ENCODE results near the gene TUSC2. TPM values are rescaled to one million over a fixed set of nuclear protein-coding genes. Genes with fewer than 3 reads are reported as not detected.

Gene TUSC2
- polyA plus RNA-seq, 1 donor from 2014 or later = 88.8 TPM

DNA sequence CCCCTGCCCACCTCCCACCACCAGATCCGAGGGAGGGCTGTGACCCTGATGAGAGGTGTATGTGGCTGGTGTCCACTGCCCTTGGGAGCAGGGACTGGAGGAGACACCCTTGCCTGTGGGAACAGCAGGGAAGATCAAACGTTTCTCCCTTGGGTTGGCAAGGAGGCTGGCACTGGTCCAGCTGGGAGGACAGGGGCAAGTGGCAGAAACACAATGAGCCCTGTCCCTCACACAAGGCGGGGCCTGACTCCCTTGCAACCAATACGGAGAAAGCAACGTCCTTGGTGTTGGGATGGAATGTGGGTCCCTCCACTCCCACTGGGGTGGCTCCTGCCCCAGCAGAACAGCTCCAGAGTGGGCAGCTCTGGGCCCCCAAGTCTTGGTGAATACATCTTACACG is 10.7 kb downstream of the TUSC2 start:
- Histone ChIP-seq H2AFZ (ENCODE audit: low read depth, low read length) (no peak overlapping the region), H3K79me2 (replicated peaks; ENCODE audit: insufficient read depth, low read length) (peaks cover 23% of the 10 kb centered on the region), H4K20me1 (ENCODE audit: insufficient read depth) (no peaks in the 10 kb centered on the region), H3K36me3 (ENCODE audit: insufficient read depth, low read length) (no peaks in the 10 kb centered on the region), H3K27ac (ENCODE audit: low read length) (no peak overlapping the region), H3K9me3 (ENCODE audit: low read length) (no peaks in the 10 kb centered on the region), H3K4me3 (ENCODE audit: low read length) (peak overlapping the region; percentile 93), H3K27me3 (ENCODE audit: insufficient read depth, low read depth, low read length) (no peaks in the 10 kb centered on the region), H3K9ac (ENCODE audit: low read length) (no peak overlapping the region), H3K4me2 (ENCODE audit: low read length) (no peak overlapping the region), H3K9me2 (ENCODE audit: insufficient read depth, low read length) (no peaks in the 10 kb centered on the region), H3F3A (ENCODE audit: insufficient read depth, low read length, poor library complexity, severe bottlenecking) (no peaks in the 10 kb centered on the region)
- TF ChIP-seq, protein P1, sequence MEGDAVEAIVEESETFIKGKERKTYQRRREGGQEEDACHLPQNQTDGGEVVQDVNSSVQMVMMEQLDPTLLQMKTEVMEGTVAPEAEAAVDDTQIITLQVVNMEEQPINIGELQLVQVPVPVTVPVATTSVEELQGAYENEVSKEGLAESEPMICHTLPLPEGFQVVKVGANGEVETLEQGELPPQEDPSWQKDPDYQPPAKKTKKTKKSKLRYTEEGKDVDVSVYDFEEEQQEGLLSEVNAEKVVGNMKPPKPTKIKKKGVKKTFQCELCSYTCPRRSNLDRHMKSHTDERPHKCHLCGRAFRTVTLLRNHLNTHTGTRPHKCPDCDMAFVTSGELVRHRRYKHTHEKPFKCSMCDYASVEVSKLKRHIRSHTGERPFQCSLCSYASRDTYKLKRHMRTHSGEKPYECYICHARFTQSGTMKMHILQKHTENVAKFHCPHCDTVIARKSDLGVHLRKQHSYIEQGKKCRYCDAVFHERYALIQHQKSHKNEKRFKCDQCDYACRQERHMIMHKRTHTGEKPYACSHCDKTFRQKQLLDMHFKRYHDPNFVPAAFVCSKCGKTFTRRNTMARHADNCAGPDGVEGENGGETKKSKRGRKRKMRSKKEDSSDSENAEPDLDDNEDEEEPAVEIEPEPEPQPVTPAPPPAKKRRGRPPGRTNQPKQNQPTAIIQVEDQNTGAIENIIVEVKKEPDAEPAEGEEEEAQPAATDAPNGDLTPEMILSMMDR (IDR thresholded peaks at IDR 0.05; ENCODE audit: poor library complexity, severe bottlenecking) = no peak

DNA sequence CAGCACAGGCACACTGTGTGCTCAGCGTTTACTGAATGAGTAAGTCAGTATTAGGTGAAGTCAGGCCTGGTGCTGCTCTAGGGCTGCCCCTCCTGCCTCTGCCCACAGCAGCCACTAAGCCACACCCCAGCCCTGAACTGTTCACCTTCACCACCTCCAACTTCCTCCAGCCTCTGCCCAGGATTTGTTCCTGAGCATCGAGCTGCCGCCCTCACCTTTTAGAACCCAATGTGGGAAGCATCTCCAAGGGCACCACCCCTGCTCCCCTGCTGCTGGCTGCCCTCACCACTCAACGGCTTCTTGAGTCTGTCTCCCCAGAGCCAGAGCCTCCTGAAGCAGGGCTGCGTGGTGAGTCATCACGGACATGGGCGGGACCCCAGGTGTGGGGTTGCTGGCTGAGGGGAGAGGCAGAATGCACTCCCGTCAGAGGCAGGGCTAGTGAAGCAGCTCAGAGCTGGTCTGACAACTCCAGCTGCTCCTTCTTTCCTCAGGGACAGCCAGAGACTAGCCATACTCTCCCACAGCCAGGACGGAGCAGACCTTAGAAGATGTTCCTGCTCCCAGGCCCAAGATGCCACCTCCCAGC is 11.3 kb downstream of the TUSC2 start:
- no peak overlapping the region for H3K4me3 ChIP-seq (ENCODE audit: low read length)
- no peaks in the 10 kb centered on the region for H4K20me1 ChIP-seq (ENCODE audit: insufficient read depth)
- no peaks in the 10 kb centered on the region for H3K36me3 ChIP-seq (ENCODE audit: insufficient read depth, low read length)
- H3K9me2 ChIP-seq (ENCODE audit: insufficient read depth, low read length) = no peaks in the 10 kb centered on the region
- H3F3A ChIP-seq (ENCODE audit: insufficient read depth, low read length, poor library complexity, severe bottlenecking) = no peaks in the 10 kb centered on the region
- no peaks in the 10 kb centered on the region for H3K9me3 ChIP-seq (ENCODE audit: low read length)
- peaks cover 23% of the 10 kb centered on the region for H3K79me2 ChIP-seq (replicated peaks; ENCODE audit: insufficient read depth, low read length)
- H3K9ac ChIP-seq (ENCODE audit: low read length) = no peak overlapping the region
- no peaks in the 10 kb centered on the region for H3K27me3 ChIP-seq (ENCODE audit: insufficient read depth, low read depth, low read length)
- H3K27ac ChIP-seq (ENCODE audit: low read length) = no peak overlapping the region
- TF ChIP-seq, protein P1 (IDR thresholded peaks at IDR 0.05; ENCODE audit: poor library complexity, severe bottlenecking) = no peak
- TF ChIP-seq SMC3 (conservative IDR thresholded peaks at IDR 0.05; ENCODE audit: poor library complexity) = no peak
- no peak for TF ChIP-seq TAF1 (IDR thresholded peaks at IDR 0.05; ENCODE audit: low read depth)
- no peak for TF ChIP-seq MXI1 (conservative IDR thresholded peaks at IDR 0.05; ENCODE audit: poor library complexity, severe bottlenecking)
- no peak for TF ChIP-seq EZH2 (IDR thresholded peaks at IDR 0.05; ENCODE audit: borderline replicate concordance, insufficient read depth, low read length, poor library complexity, severe bottlenecking)
- TF ChIP-seq POLR2AphosphoS5 (IDR thresholded peaks at IDR 0.05) = no peak
- TF ChIP-seq, protein P2, sequence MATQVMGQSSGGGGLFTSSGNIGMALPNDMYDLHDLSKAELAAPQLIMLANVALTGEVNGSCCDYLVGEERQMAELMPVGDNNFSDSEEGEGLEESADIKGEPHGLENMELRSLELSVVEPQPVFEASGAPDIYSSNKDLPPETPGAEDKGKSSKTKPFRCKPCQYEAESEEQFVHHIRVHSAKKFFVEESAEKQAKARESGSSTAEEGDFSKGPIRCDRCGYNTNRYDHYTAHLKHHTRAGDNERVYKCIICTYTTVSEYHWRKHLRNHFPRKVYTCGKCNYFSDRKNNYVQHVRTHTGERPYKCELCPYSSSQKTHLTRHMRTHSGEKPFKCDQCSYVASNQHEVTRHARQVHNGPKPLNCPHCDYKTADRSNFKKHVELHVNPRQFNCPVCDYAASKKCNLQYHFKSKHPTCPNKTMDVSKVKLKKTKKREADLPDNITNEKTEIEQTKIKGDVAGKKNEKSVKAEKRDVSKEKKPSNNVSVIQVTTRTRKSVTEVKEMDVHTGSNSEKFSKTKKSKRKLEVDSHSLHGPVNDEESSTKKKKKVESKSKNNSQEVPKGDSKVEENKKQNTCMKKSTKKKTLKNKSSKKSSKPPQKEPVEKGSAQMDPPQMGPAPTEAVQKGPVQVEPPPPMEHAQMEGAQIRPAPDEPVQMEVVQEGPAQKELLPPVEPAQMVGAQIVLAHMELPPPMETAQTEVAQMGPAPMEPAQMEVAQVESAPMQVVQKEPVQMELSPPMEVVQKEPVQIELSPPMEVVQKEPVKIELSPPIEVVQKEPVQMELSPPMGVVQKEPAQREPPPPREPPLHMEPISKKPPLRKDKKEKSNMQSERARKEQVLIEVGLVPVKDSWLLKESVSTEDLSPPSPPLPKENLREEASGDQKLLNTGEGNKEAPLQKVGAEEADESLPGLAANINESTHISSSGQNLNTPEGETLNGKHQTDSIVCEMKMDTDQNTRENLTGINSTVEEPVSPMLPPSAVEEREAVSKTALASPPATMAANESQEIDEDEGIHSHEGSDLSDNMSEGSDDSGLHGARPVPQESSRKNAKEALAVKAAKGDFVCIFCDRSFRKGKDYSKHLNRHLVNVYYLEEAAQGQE (IDR thresholded peaks at IDR 0.05; ENCODE audit: borderline replicate concordance) = no peak
- no peak for TF ChIP-seq RAD21 (conservative IDR thresholded peaks at IDR 0.05)
- no peak for TF ChIP-seq EP300 (conservative IDR thresholded peaks at IDR 0.05; ENCODE audit: poor library complexity, severe bottlenecking)
- H2AFZ ChIP-seq (ENCODE audit: low read depth, low read length) = no peak overlapping the region
- H3K4me2 ChIP-seq (ENCODE audit: low read length) = no peak overlapping the region

All from neural cell (in vitro differentiated cells).